H1 (cell line): Measurements from ENCODE around the gene NSFL1C. TPM values are rescaled to one million over a fixed set of nuclear protein-coding genes. Genes with fewer than 3 reads are reported as not detected.

Experiments
- CTCF ChIA-PET: fragments of 300-600 bp; sonication (Branson Sonifier 250); formaldehyde crosslinking; loops from one replicate; lab custom pipeline; 2021; ENCODE audit not compliant: partially characterized antibody; lab: Charles Lee
- POLR2A ChIA-PET: fragments of 300-600 bp; sonication (Branson Sonifier 250); formaldehyde crosslinking; loops from one replicate; lab custom pipeline; 2021; ENCODE audit warnings: inconsistent platforms; ENCODE audit not compliant: partially characterized antibody; lab: Charles Lee
- DNase-seq, 2 experiments: peaks; one replicate each; pipeline versions ENCODE4 v3.0.0 to v3.0.0-alpha.2; 2010 to 2022; ENCODE audit warnings: low spot score in 2 of 2, low read depth in 1 of 2, mixed read lengths in 1 of 2
- FAIRE-seq: peaks from 2 replicates; lab custom pipeline; 2011; peaks lifted over from hg19 to GRCh38; lab: Jason Lieb, UNC
- H2AFZ ChIP-seq: 2 replicates; pipeline ENCODE4 v1.8.1; 2012; ENCODE audit warnings: low read length, inconsistent platforms
- H2AK5ac ChIP-seq: 2 replicates; pipeline ENCODE4 v1.6.1; 2013; ENCODE audit warnings: low read depth, low read length
- H2BK120ac ChIP-seq: replicated peaks from 2 replicates; pipeline ENCODE3; 2013; ENCODE audit warnings: low read depth, low read length, inconsistent platforms
- H2BK12ac ChIP-seq: 2 replicates; pipeline ENCODE4 v1.6.1; 2013; ENCODE audit warnings: low read depth, low read length
- H2BK15ac ChIP-seq: 2 replicates; pipeline ENCODE4 v1.6.1; 2013; ENCODE audit warnings: low read length
- H2BK20ac ChIP-seq: 2 replicates; pipeline ENCODE4 v1.6.1; 2013; ENCODE audit warnings: low read length
- H2BK5ac ChIP-seq: 2 replicates; pipeline ENCODE4 v1.6.1; 2013; ENCODE audit warnings: low read depth, low read length
- H3K14ac ChIP-seq: 2 replicates; pipeline ENCODE4 v1.6.1; 2013; ENCODE audit warnings: inconsistent platforms; ENCODE audit not compliant: insufficient read length
- H3K18ac ChIP-seq: 2 replicates; pipeline ENCODE4 v1.6.1; 2013; ENCODE audit warnings: low read length; ENCODE audit errors: extremely low read depth
- H3K23ac ChIP-seq: 2 replicates; pipeline ENCODE4 v1.6.1; 2013; ENCODE audit warnings: inconsistent platforms; ENCODE audit not compliant: insufficient read length
- H3K23me2 ChIP-seq: 2 replicates; pipeline ENCODE4 v1.6.1; 2013; ENCODE audit warnings: low read depth, low read length
- H3K27ac ChIP-seq: 2 replicates; pipeline ENCODE4 v1.6.1; 2011; ENCODE audit warnings: low read depth, low read length, inconsistent platforms
- H3K27me3 ChIP-seq, 4 experiments: replicated peaks in 1 of 4; 1 replicate in 1 of 4; 2 replicates in 3 of 4; pipeline versions ENCODE4 v1.6.1 to v1.8.1; 2011 to 2013; ENCODE audit warnings: low read length in 3 of 4, mild to moderate bottlenecking in 3 of 4, inconsistent platforms in 2 of 4, mixed read lengths in 2 of 4, moderate library complexity in 1 of 4; ENCODE audit not compliant: control insufficient read depth in 3 of 4, insufficient read depth in 3 of 4; ENCODE audit errors: extremely low read depth in 1 of 4
- H3K36me3 ChIP-seq, 4 experiments: 2 replicates each; pipeline versions ENCODE4 v1.6.1 to v1.8.1; 2011 to 2013; ENCODE audit warnings: mild to moderate bottlenecking in 4 of 4, low read length in 3 of 4, moderate library complexity in 2 of 4, control low read depth in 1 of 4, inconsistent platforms in 1 of 4; ENCODE audit not compliant: insufficient read depth in 4 of 4, control insufficient read depth in 2 of 4
- H3K4ac ChIP-seq: replicated peaks from 2 replicates; pipeline ENCODE3; 2013; ENCODE audit warnings: low read length, low read depth, mixed read lengths, inconsistent platforms; ENCODE audit not compliant: insufficient read length
- H3K4me1 ChIP-seq, 4 experiments: replicated peaks in 1 of 4; 1 replicate in 1 of 4; 2 replicates in 3 of 4; pipeline versions ENCODE4 v1.6.1 to v1.8.1; 2011 to 2013; ENCODE audit warnings: low read length in 3 of 4, inconsistent platforms in 2 of 4, mixed read lengths in 1 of 4; ENCODE audit not compliant: insufficient read depth in 4 of 4, control insufficient read depth in 3 of 4
- H3K4me2 ChIP-seq, 2 experiments: 2 replicates each; pipeline versions ENCODE4 v1.6.1 to v1.8.1; 2011 to 2013; ENCODE audit warnings: low read depth in 2 of 2, low read length in 2 of 2, control low read depth in 1 of 2, inconsistent platforms in 1 of 2, mild to moderate bottlenecking in 1 of 2; ENCODE audit not compliant: insufficient read depth in 1 of 2
- H3K4me3 ChIP-seq, 4 experiments: fragments of 200-600, 300-600 bp in 1 of 4; sonication (generic), shearing (Covaris generic), sonication (Bioruptor Twin) in 1 of 4; 2 replicates each; pipeline versions ENCODE4 v1.5.1 to v1.8.1; 2011 to 2016; ENCODE audit warnings: low read length in 4 of 4, low read depth in 3 of 4, control low read depth in 2 of 4, inconsistent platforms in 2 of 4, mild to moderate bottlenecking in 2 of 4, mixed read lengths in 1 of 4, moderate library complexity in 1 of 4; ENCODE audit not compliant: insufficient read depth in 2 of 4; ENCODE audit errors: extremely low read depth in 1 of 4
- H3K56ac ChIP-seq: replicated peaks from 2 replicates; pipeline ENCODE3; 2013; ENCODE audit warnings: low read depth, mild to moderate bottlenecking, mixed read lengths, low read length, inconsistent platforms; ENCODE audit not compliant: insufficient read length
- H3K79me1 ChIP-seq: 2 replicates; pipeline ENCODE4 v1.6.1; 2013; ENCODE audit warnings: low read depth, low read length, control low read depth
- H3K79me2 ChIP-seq, 2 experiments: 2 replicates each; pipeline versions ENCODE4 v1.6.1 to v1.8.1; 2012 to 2013; ENCODE audit warnings: low read length in 2 of 2, mild to moderate bottlenecking in 2 of 2, inconsistent platforms in 1 of 2; ENCODE audit not compliant: insufficient read depth in 2 of 2, control insufficient read depth in 1 of 2
- H3K9ac ChIP-seq, 4 experiments: replicated peaks in 1 of 4; 1 replicate in 1 of 4; 2 replicates in 3 of 4; pipeline versions ENCODE4 v1.6.1 to v1.8.1; 2011 to 2013; ENCODE audit warnings: low read depth in 3 of 4, low read length in 3 of 4, control low read depth in 2 of 4, mild to moderate bottlenecking in 2 of 4, moderate library complexity in 2 of 4, inconsistent platforms in 1 of 4; ENCODE audit errors: extremely low read depth in 1 of 4
- H3K9me3 ChIP-seq, 2 experiments: 2 replicates each; pipeline versions ENCODE4 v1.6.1 to v1.8.1; 2012 to 2013; ENCODE audit warnings: mild to moderate bottlenecking in 2 of 2, moderate library complexity in 2 of 2, control low read depth in 1 of 2, inconsistent platforms in 1 of 2, low read depth in 1 of 2, low read length in 1 of 2, mixed read lengths in 1 of 2; ENCODE audit not compliant: insufficient read depth in 2 of 2
- H4K20me1 ChIP-seq, 2 experiments: replicated peaks in 1 of 2; 2 replicates each; pipeline versions ENCODE3 to v1.8.1; 2011 to 2013; ENCODE audit warnings: inconsistent platforms in 2 of 2, low read length in 2 of 2, mild to moderate bottlenecking in 1 of 2; ENCODE audit not compliant: insufficient read depth in 2 of 2, control insufficient read depth in 1 of 2
- H4K5ac ChIP-seq: 2 replicates; pipeline ENCODE4 v1.6.1; 2013; ENCODE audit warnings: low read length, low read depth, mixed read lengths, inconsistent platforms; ENCODE audit not compliant: insufficient read length
- H4K8ac ChIP-seq: 2 replicates; pipeline ENCODE4 v1.8.0; 2013; ENCODE audit warnings: mild to moderate bottlenecking, moderate library complexity, low read length, inconsistent platforms; ENCODE audit not compliant: insufficient read depth; ENCODE audit errors: extremely low read depth
- H4K91ac ChIP-seq: replicated peaks from 2 replicates; pipeline ENCODE3; 2013; ENCODE audit warnings: low read length, mixed read lengths, inconsistent platforms; ENCODE audit not compliant: insufficient read length
- BCL11A ChIP-seq, 2 experiments: IDR thresholded peaks; one replicate each; pipeline ENCODE4 v1.6.1; 2011; ENCODE audit warnings: low read depth in 2 of 2, low read length in 2 of 2, mild to moderate bottlenecking in 2 of 2
- CBX8 ChIP-seq: fragments of 300-800, 300-1000 bp; sonication (generic); IDR thresholded peaks from 2 replicates; pipeline ENCODE4 v1.7.1; 2016; ENCODE audit warnings: low read depth, low read length, borderline replicate concordance
- CHD1 ChIP-seq: IDR thresholded peaks from 2 replicates; pipeline ENCODE4 v1.6.1; 2012; ENCODE audit warnings: low read depth, low read length, improper control_type of control experiment
- WGBS, 2 experiments: shearing (Covaris generic) in 1 of 2; methylation state at CpG; one replicate each; pipeline versions ENCODE4 v1.1.6 to v1.1.7; 2013 to 2015; ENCODE audit warnings: low lambda C conversion rate in 2 of 2, mixed read lengths in 2 of 2, inconsistent platforms in 1 of 2, low coverage in 1 of 2, missing lambda C conversion rate in 1 of 2; ENCODE audit not compliant: insufficient replicate concordance in 2 of 2, insufficient coverage in 1 of 2, insufficient read length in 1 of 2; ENCODE audit errors: extremely low coverage in 1 of 2, missing lambda C conversion rate in 1 of 2; 5-methylcytosine and 5-hydroxymethylcytosine counted together
- polyA plus RNA-seq, 7 experiments: library from polyadenylated mRNA; depleted of rRNA in 3 of 7; stranded (reverse) in 5 of 7; unstranded in 2 of 7; fragments of >200 nt in 5 of 7; fragments of 200-250 nt in 2 of 7; gene quantifications; 1 replicate in 5 of 7; 2 replicates in 1 of 7; 4 replicates in 1 of 7; pipeline versions ENCODE4 v1.2.1 to v1.2.3, GENCODE V29; 2011 to 2013; ENCODE audit warnings: missing spikeins in 2 of 7, mixed read lengths in 2 of 7
- total RNA-seq: library from RNA; stranded (reverse); fragmentation: NEBNext Ultra II Directional; extraction: Animal tissue kit (Norgen Biotek cat#: 25700); gene quantifications from 2 replicates; pipeline ENCODE4 v1.2.1, GENCODE V29; 2021

NSFL1C gene
- total and polyA plus RNA-seq, 2 of the 8 experiments (the other 6 are each of a cell fraction or from before 2014, with no cell fraction given): 21.6 to 98.0 TPM

- Histone ChIP-seq H4K91ac (no peak overlapping the region), H3K23ac (no peak overlapping the region), H2BK20ac (no peak overlapping the region), H3K23me2 (peaks cover 6% of the 10 kb centered on the region), H3K56ac (no peak overlapping the region), H3K79me1 (peaks cover 11% of the 10 kb centered on the region), H2BK5ac (no peak overlapping the region), H4K8ac (no peak overlapping the region), H3K14ac (no peak overlapping the region), H3K4me2 (no peak overlapping the region), H3K27me3 (no peaks in the 10 kb centered on the region), H2AFZ (no peak overlapping the region), H4K5ac (no peak overlapping the region), H3K18ac (no peak overlapping the region), H3K4me1 (peaks cover 3 to 12% (median 6%) of the 10 kb centered on the region in 4 experiments; a peak in 6 of 7 replicates), H2AK5ac (no peak overlapping the region), H3K9me3 (no peaks in the 10 kb centered on the region), H3K79me2 (peaks cover 9 to 55% of the 10 kb centered on the region in 2 experiments; a peak in 3 of 4 replicates), H3K9ac (no peak overlapping the region), H3K4me3 (no peak overlapping the region), H3K27ac (no peak overlapping the region), H2BK15ac (no peak overlapping the region), H2BK12ac (no peak overlapping the region), H4K20me1 (peaks cover 2 to 18% of the 10 kb centered on the region in 2 experiments), H3K36me3 (peaks cover 2 to 31% (median 18%) of the 10 kb centered on the region in 4 experiments; a peak in 7 of 8 replicates), H2BK120ac (no peak overlapping the region), H3K4ac (no peak overlapping the region)
- 98% methylated on average over 3 of the region's 3 CpGs; no CpG with 5 or more reads in 1 of the 2 experiments for WGBS, 2 experiments
- TF ChIP-seq BCL11A (IDR thresholded peaks at IDR 0.05; ENCODE audit: low read depth in 2 of 2, low read length in 2 of 2) (no peak), CBX8 (no peak), CHD1 (no peak)
- no peak for DNase-seq
- no peak for FAIRE-seq
- POLR2A ChIA-PET: interaction anchor here (1.4 kb wide), 1 partner anchor 9 kb away, joined by 3 read pairs; no protein-coding TSS in a partner anchor
- CTCF ChIA-PET: no interaction called here
Measured at GRCh38 chr20:1462834-1463233, 3.8 kb downstream of the NSFL1C start.
